ENCODE measurements around the gene GNG12. TPM values are rescaled to one million over a fixed set of nuclear protein-coding genes. Genes with fewer than 3 reads are reported as not detected.
A peak's percentile ranks its signal among the peaks of the same experiment; 100 is the strongest.

The GNG12 gene
- total and polyA plus RNA-seq, 2 donors (not counting 3 experiments of a cell fraction or from before 2014, with no cell fraction given), result 107 to 152 TPM

- H3K27me3 ChIP-seq (ENCODE audit: control insufficient read depth in 2 of 2, insufficient read depth in 2 of 2, low read length in 2 of 2), result no peaks in the 10 kb centered on the region
- no peak overlapping the region for H2AFZ ChIP-seq (ENCODE audit: low read depth, low read length)
- H3K36me3 ChIP-seq (ENCODE audit: control insufficient read depth in 2 of 2, extremely low read depth in 1 of 2, insufficient read depth in 2 of 2, low read length in 2 of 2), result no peaks in the 10 kb centered on the region
- peaks cover 23% of the 10 kb centered on the region for H3K79me2 ChIP-seq (ENCODE audit: control insufficient read depth, insufficient read depth, low read length)
- no peaks in the 10 kb centered on the region for H3K9me3 ChIP-seq (replicated peaks; ENCODE audit: control insufficient read depth, insufficient read depth, low read length)
- TF ChIP-seq CTCF (IDR thresholded peaks at IDR 0.05; ENCODE audit: extremely low read depth in 1 of 2, insufficient read depth in 1 of 2, low read depth in 1 of 2, low read length in 2 of 2) (no peak), MYC (IDR thresholded peaks at IDR 0.05; ENCODE audit: low read depth, low read length) (no peak), POLR2AphosphoS5 (IDR thresholded peaks at IDR 0.05; ENCODE audit: insufficient read depth, low read depth, low read length) (peak; percentile 86), JUN (IDR thresholded peaks at IDR 0.05; ENCODE audit: borderline replicate concordance, insufficient read depth, insufficient read length, low read depth) (peak; percentile 92), GATA2 (IDR thresholded peaks at IDR 0.05; ENCODE audit: insufficient read depth, insufficient read length, low read depth, low read length) (peak; percentile 57), FOS (IDR thresholded peaks at IDR 0.05; ENCODE audit: borderline replicate concordance, insufficient read depth, low read length) (peak; percentile 92)
- no peaks in the 10 kb centered on the region for H3K9me1 ChIP-seq (replicated peaks; ENCODE audit: control insufficient read depth, extremely low read depth, insufficient read depth, low read length)
- TSS peak; percentile 35 for BruUV-seq (replicated peaks)
- H3K4me2 ChIP-seq (ENCODE audit: insufficient read depth, low read length), result peak overlapping the region; percentile 63
- peak overlapping the region; percentile 89 for H3K27ac ChIP-seq (ENCODE audit: insufficient read depth, low read depth, low read length)
- H3K4me1 ChIP-seq (ENCODE audit: control insufficient read depth, extremely low read depth, insufficient read depth, low read length), result peaks cover 38% of the 10 kb centered on the region
- dilution Hi-C loops (cut with MboI; ENCODE audit: extremely low pct_ligation_motif_present, low sequenced_read_pairs), result no loop called here
- peak; percentile 88 for FAIRE-seq
- ChIA-PET POLR2A (interaction anchor here (1.5 kb wide), 1 partner anchor 51 kb away, joined by 5 read pairs; the partner anchor contains the start of gene GADD45A), CTCF (interaction anchor here (1.3 to 2.9 kb wide), 2 partner anchors 10 to 24 kb away, joined by 3 to 18 read pairs; no protein-coding TSS in a partner anchor)
- H3K4me3 ChIP-seq (replicated peaks in 1 of 3; ENCODE audit: insufficient read depth in 1 of 3, low read depth in 1 of 3, low read length in 3 of 3), result peak overlapping the region in 1 of 3 experiments; percentile 25
- peak overlapping the region; percentile 66 for H3K9ac ChIP-seq (replicated peaks; ENCODE audit: extremely low read depth, insufficient read depth, low read length)
- peak; percentile 98 for DNase-seq (ENCODE audit: low read depth, low spot score)
- intact Hi-C loops (cut with micrococcal nuclease), result loop anchor here (1.0 kb wide), 6 partner anchors 10 to 175 kb away; no protein-coding TSS in a partner anchor
- H4K20me1 ChIP-seq (replicated peaks; ENCODE audit: control insufficient read depth, extremely low read depth, insufficient read depth, low read length), result no peaks in the 10 kb centered on the region
Measured at GRCh38 chr1:67735806-67736627, 97.2 kb downstream of the GNG12 start.
